HCT116 (cell line): ENCODE results near the gene C7orf25.
"Not testable (repeated sequence)": the region's sequence is repeated elsewhere in the genome, so short reads cannot be mapped to it uniquely, and the experiment has no call there.

Experiments used
- FOSL1 ChIP-seq: IDR thresholded peaks from 2 replicates; pipeline ENCODE4 v1.6.1; 2012; ENCODE audit warnings: low read depth
- POLR2A ChIP-seq: IDR thresholded peaks from 2 replicates; pipeline ENCODE4 v1.7.0; 2011; ENCODE audit warnings: borderline replicate concordance; ENCODE audit not compliant: insufficient read depth, insufficient read length; ENCODE audit errors: extremely low read depth
- RAD21 ChIP-seq: IDR thresholded peaks from 2 replicates; pipeline ENCODE4 v1.6.1; 2012; ENCODE audit warnings: low read depth, mild to moderate bottlenecking
- TF ChIP-seq, protein P1 (sequence below), 3 experiments: fragments of 200-600 bp in 1 of 3; sonication (generic) in 1 of 3; IDR thresholded peaks in 2 of 3; conservative IDR thresholded peaks in 1 of 3; 2 replicates each; pipeline ENCODE4 v1.5.1; 2012 to 2017; ENCODE audit warnings: low read depth in 2 of 3, low read length in 2 of 3, antibody characterized with exemption in 1 of 3, borderline replicate concordance in 1 of 3, control low read depth in 1 of 3, mild to moderate bottlenecking in 1 of 3, mixed read lengths in 1 of 3, mixed run types in 1 of 3, moderate library complexity in 1 of 3; ENCODE audit not compliant: insufficient read depth in 1 of 3

DNA sequence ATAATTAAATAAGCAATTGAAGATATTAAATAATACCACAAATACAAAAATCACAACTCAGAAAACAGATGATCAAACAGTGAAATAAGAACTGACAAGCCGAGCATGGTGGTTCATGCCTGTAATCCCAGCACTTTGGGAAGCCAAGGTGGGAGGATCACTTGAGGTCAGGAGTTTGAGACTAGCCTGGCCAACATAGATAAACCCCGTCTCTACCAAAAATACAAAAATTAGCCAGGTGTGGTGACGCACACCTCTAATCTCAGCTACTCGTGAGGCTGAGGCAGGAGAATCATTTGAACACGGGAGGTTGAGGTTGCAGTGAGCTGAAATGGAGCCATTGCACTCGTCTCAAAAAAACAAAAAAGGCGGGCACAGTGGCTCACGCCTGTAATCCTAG, 26.7 kb downstream of the C7orf25 start:
- TF ChIP-seq, protein P1, sequence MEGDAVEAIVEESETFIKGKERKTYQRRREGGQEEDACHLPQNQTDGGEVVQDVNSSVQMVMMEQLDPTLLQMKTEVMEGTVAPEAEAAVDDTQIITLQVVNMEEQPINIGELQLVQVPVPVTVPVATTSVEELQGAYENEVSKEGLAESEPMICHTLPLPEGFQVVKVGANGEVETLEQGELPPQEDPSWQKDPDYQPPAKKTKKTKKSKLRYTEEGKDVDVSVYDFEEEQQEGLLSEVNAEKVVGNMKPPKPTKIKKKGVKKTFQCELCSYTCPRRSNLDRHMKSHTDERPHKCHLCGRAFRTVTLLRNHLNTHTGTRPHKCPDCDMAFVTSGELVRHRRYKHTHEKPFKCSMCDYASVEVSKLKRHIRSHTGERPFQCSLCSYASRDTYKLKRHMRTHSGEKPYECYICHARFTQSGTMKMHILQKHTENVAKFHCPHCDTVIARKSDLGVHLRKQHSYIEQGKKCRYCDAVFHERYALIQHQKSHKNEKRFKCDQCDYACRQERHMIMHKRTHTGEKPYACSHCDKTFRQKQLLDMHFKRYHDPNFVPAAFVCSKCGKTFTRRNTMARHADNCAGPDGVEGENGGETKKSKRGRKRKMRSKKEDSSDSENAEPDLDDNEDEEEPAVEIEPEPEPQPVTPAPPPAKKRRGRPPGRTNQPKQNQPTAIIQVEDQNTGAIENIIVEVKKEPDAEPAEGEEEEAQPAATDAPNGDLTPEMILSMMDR (IDR thresholded peaks at IDR 0.05 in 2 of 3, conservative IDR thresholded peaks at IDR 0.05 in 1 of 3; ENCODE audit: borderline replicate concordance in 1 of 3, insufficient read depth in 1 of 3, low read depth in 2 of 3, low read length in 2 of 3) = not testable (repeated sequence)
- TF ChIP-seq POLR2A, RAD21, FOSL1: not testable (repeated sequence)
